Calu3 (cell line): ENCODE results near the gene RGS3. TPM values are rescaled to one million over a fixed set of nuclear protein-coding genes. Genes with fewer than 3 reads are reported as not detected.

ENCODE experiments used
- Bru-seq: library from RNA; stranded (reverse); fragments of 400-500 nt; gene quantifications from one replicate; lab custom pipeline; 2021; lab: Mats Ljungman, UMichigan
- BruChase-seq, 2 experiments: library from RNA; stranded (reverse); fragments of 400-500 nt; gene quantifications; one replicate each; lab custom pipeline; 2021; lab: Mats Ljungman, UMichigan
- BruUV-seq: library from RNA; stranded (reverse); fragments of 400-500 nt; replicated peaks from 2 replicates; lab custom pipeline; 2021; lab: Mats Ljungman, UMichigan
- CTCF ChIA-PET: fragments of 300-600 bp; sonication (Branson Sonifier 250); formaldehyde crosslinking; loops from one replicate; lab custom pipeline; 2022; ENCODE audit warnings: antibody characterized with exemption; lab: Charles Lee
- DNase-seq: peaks from one replicate; pipeline ENCODE4 v3.0.0; 2022
- H3K27ac Mint-ChIP-seq: one replicate; pipeline ENCODE4 v1.8.0; 2022; ENCODE audit warnings: mixed read lengths; ENCODE audit not compliant: unreplicated experiment
- H3K27me3 Mint-ChIP-seq: one replicate; pipeline ENCODE4 v1.8.0; 2022; ENCODE audit warnings: mixed read lengths; ENCODE audit not compliant: unreplicated experiment
- H3K36me3 Mint-ChIP-seq: one replicate; pipeline ENCODE4 v1.8.0; 2022; ENCODE audit warnings: mild to moderate bottlenecking, moderate library complexity, mixed read lengths; ENCODE audit not compliant: insufficient read depth, unreplicated experiment
- H3K4me1 Mint-ChIP-seq: one replicate; pipeline ENCODE4 v1.8.0; 2022; ENCODE audit warnings: mild to moderate bottlenecking, low read depth, mixed read lengths; ENCODE audit not compliant: unreplicated experiment
- H3K4me3 Mint-ChIP-seq: one replicate; pipeline ENCODE4 v1.8.0; 2022; ENCODE audit warnings: mild to moderate bottlenecking, low read depth, moderate library complexity, mixed read lengths; ENCODE audit not compliant: unreplicated experiment
- H3K9me3 Mint-ChIP-seq: one replicate; pipeline ENCODE4 v1.8.0; 2022; ENCODE audit warnings: low read depth, mixed read lengths; ENCODE audit not compliant: unreplicated experiment
- CTCF ChIP-seq: fragments of 200-600 bp; IDR thresholded peaks from one replicate; pipeline ENCODE4 v1.8.0; 2022; ENCODE audit warnings: antibody characterized with exemption; ENCODE audit not compliant: unreplicated experiment
- intact Hi-C: fragments of 100-400 bp; cut with micrococcal nuclease; formaldehyde crosslinking; loops from one replicate; pipeline ENCODE4 v1.10.0; 2022; ENCODE audit not compliant: unreplicated experiment
- long read RNA-seq: library from polyadenylated mRNA; stranded (forward); transcript quantifications from one replicate; pipeline ENCODE4 v2.0.0, GENCODE V29; 2022
- total RNA-seq: library from RNA; stranded (reverse); gene quantifications from 2 replicates; pipeline ENCODE4 v1.2.3, GENCODE V29; 2022

Gene RGS3
- 61.8 and 68.3 TPM in 2 replicates for total RNA-seq
- percentile 70 among the genes with signal in this experiment for Bru-seq, nascent RNA
- percentile 61 among the genes with signal in this experiment for BruChase-seq, experiment 1, labeled RNA remaining after a 6-hour chase
- percentile 63 among the genes with signal in this experiment for BruChase-seq, experiment 2, labeled RNA remaining after a 2-hour chase
- long read RNA-seq, full-length matches to known transcripts, result 7 of 31 reads
- long read RNA-seq, partial matches to known transcripts, result 9 of 31 reads
- long read RNA-seq, other reads (novel, unspliced or antisense), result 15 of 31 reads

- intact Hi-C loops, result no loop called here
- CTCF ChIA-PET, result interaction anchor here (0.6 to 1.9 kb wide), 3 partner anchors 9 to 520 kb away, joined by 3 to 8 read pairs (median 4); no protein-coding TSS in a partner anchor
- H3K4me3 Mint-ChIP-seq, result peak within 1 kb of the TSS; percentile 95
- no TSS peak for BruUV-seq
- peak within 1 kb of the TSS; percentile 73 for H3K27ac Mint-ChIP-seq
- DNase-seq, result peak; percentile 83
- no peaks in the 10 kb centered on the region for H3K9me3 Mint-ChIP-seq
- H3K36me3 Mint-ChIP-seq, result peaks cover 22% of the 10 kb centered on the region
- peaks cover 34% of the 10 kb centered on the region for H3K4me1 Mint-ChIP-seq
- no peak for TF ChIP-seq CTCF
- H3K27me3 Mint-ChIP-seq, result no peaks in the 10 kb centered on the region
Observed at GRCh38 chr9:113463418-113464285, at the start of gene RGS3. RGS3 (plus strand) TSS chr9:113463727; CDS start chr9:113463803, 76 bp downstream.

- DNase-seq, result no peak
- TF ChIP-seq CTCF, result no peak
- intact Hi-C loops, result no loop called here
- Mint-ChIP-seq H3K27ac (no peak overlapping the region), H3K4me1 (no peaks in the 10 kb centered on the region), H3K9me3 (no peaks in the 10 kb centered on the region), H3K36me3 (peaks cover 3% of the 10 kb centered on the region), H3K4me3 (no peak overlapping the region), H3K27me3 (no peaks in the 10 kb centered on the region)
- no TSS peak for BruUV-seq
- CTCF ChIA-PET, result interaction anchor here (1.0 kb wide), 1 partner anchor 11 kb away, joined by 3 read pairs; no protein-coding TSS in a partner anchor
Observed at GRCh38 chr9:113416149-113416721, 47.3 kb upstream of the RGS3 start.

GRCh38 chr9:113417370-113417769 lies 46.2 kb upstream of the RGS3 start:
- Mint-ChIP-seq H3K36me3 (no peaks in the 10 kb centered on the region), H3K27ac (no peak overlapping the region), H3K9me3 (no peaks in the 10 kb centered on the region), H3K4me3 (no peak overlapping the region), H3K4me1 (no peaks in the 10 kb centered on the region), H3K27me3 (no peaks in the 10 kb centered on the region)
- intact Hi-C loops, result no loop called here
- no peak for TF ChIP-seq CTCF
- DNase-seq, result no peak
- CTCF ChIA-PET, result no interaction called here
- no TSS peak for BruUV-seq

- no peaks in the 10 kb centered on the region for H3K9me3 Mint-ChIP-seq
- no peak for DNase-seq
- intact Hi-C loops, result no loop called here
- no TSS peak for BruUV-seq
- CTCF ChIA-PET, result no interaction called here
- H3K4me3 Mint-ChIP-seq, result no peak overlapping the region
- H3K36me3 Mint-ChIP-seq, result no peaks in the 10 kb centered on the region
- H3K27me3 Mint-ChIP-seq, result peaks cover 27% of the 10 kb centered on the region
- TF ChIP-seq CTCF, result no peak
- H3K27ac Mint-ChIP-seq, result no peak overlapping the region
- no peaks in the 10 kb centered on the region for H3K4me1 Mint-ChIP-seq
Observed at GRCh38 chr9:113421726-113422125, 41.8 kb upstream of the RGS3 start.
